ENCODE measurements around the gene MSRB2.

DNA sequence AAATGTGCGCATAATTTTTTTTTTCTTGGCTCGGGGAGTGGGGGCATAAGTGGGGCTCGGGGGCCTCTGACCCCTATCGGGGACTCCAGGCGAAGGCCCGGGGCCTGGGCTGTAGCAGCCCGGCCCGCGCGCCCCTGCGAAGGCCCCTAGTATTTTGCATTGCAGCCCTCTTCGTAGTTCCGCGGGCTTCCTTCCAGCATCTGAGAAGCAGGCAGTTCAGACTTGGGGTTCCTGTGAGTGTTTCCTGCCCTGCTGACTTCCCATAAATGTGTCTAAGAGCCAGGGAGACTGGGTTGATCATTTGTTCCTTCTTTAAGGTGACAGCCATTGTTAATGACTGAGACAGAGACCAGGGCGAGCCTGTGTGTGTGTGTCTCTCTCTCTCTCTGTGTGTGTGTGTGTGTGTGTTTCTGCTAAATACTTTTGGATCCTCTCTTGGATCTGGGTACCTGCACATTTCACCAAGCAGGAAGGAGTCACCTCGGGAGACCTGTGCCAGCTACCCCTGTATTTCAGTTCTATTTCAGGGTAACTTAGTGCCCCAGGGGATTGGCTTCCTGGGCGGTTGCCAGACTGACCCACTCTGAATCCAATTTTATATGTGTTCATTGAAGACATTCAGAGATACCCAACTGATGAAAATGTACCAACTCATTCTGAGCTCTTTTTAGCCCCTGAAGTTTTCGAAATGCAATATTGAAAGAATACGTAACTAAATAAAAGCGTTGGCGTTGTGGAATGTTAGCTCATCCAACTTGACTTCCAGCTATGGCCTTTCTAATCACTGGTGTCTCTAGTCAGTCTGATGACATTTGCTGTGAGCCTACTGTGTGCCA, 805 bp downstream of the MSRB2 start:
- no peak for TF ChIP-seq POLR2A (IDR thresholded peaks at IDR 0.05)
- TF ChIP-seq, protein P1, sequence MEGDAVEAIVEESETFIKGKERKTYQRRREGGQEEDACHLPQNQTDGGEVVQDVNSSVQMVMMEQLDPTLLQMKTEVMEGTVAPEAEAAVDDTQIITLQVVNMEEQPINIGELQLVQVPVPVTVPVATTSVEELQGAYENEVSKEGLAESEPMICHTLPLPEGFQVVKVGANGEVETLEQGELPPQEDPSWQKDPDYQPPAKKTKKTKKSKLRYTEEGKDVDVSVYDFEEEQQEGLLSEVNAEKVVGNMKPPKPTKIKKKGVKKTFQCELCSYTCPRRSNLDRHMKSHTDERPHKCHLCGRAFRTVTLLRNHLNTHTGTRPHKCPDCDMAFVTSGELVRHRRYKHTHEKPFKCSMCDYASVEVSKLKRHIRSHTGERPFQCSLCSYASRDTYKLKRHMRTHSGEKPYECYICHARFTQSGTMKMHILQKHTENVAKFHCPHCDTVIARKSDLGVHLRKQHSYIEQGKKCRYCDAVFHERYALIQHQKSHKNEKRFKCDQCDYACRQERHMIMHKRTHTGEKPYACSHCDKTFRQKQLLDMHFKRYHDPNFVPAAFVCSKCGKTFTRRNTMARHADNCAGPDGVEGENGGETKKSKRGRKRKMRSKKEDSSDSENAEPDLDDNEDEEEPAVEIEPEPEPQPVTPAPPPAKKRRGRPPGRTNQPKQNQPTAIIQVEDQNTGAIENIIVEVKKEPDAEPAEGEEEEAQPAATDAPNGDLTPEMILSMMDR (IDR thresholded peaks at IDR 0.05), result no peak
- peak in 1 of 2 donors; percentile 37 for TF ChIP-seq POLR2AphosphoS5 (IDR thresholded peaks at IDR 0.05)
- no peak for TF ChIP-seq EP300 (IDR thresholded peaks at IDR 0.05)
